Tibial artery (tissue), 4 donors: Measurements from ENCODE around the gene HMGN4.

Source experiments
- DNase-seq, 2 donors: peaks; one replicate each; pipeline ENCODE4 v3.0.0-alpha.2; 2019
- H3K27ac ChIP-seq, 2 donors: fragments of 200-600 bp; sonication (generic) in 1 of 2; 1 replicate in 1 of 2; 2 replicates in 1 of 2; pipeline ENCODE4 v1.5.1; 2018 to 2019; ENCODE audit warnings: mild to moderate bottlenecking in 1 of 2
- H3K27me3 ChIP-seq, 2 donors: fragments of 200-600 bp; sonication (generic) in 1 of 2; one replicate each; pipeline versions ENCODE4 v1.5.1 to v1.6.0; 2016 to 2019
- H3K36me3 ChIP-seq, 3 donors: fragments of 200-600 bp; sonication (generic) in 2 of 3; one replicate each; pipeline ENCODE4 v1.5.1; 2016 to 2019; ENCODE audit warnings: mild to moderate bottlenecking in 2 of 3
- H3K4me1 ChIP-seq, 4 donors: fragments of 200-600 bp; sonication (generic) in 2 of 4; 1 replicate in 3 of 4; 2 replicates in 1 of 4; pipeline ENCODE4 v1.5.1; 2016 to 2019
- H3K4me3 ChIP-seq, 2 donors: fragments of 200-600 bp; sonication (generic) in 1 of 2; 1 replicate in 1 of 2; 2 replicates in 1 of 2; pipeline ENCODE4 v1.5.1; 2018 to 2019; ENCODE audit warnings: mild to moderate bottlenecking in 2 of 2
- H3K9me3 ChIP-seq, 3 donors: fragments of 200-600 bp; sonication (generic) in 1 of 3; one replicate each; pipeline ENCODE4 v1.5.1; 2016 to 2019
- CTCF ChIP-seq, 2 experiments: fragments of 200-600 bp in 1 of 2; fragments of 450-650 bp in 1 of 2; IDR thresholded peaks; one replicate each; pipeline ENCODE4 v1.5.1; 2017 to 2019; ENCODE audit warnings: antibody characterized with exemption in 2 of 2, mild to moderate bottlenecking in 1 of 2, moderate library complexity in 1 of 2
- intact Hi-C: fragments of 100-400 bp; cut with DNase I; formaldehyde crosslinking; loops from one replicate; pipeline ENCODE4 v1.15.0; 2023; ENCODE audit warnings: low total_unique reads

Gene HMGN4

GRCh38 chr6:26570027-26570809 is 32.1 kb downstream of the HMGN4 start:
- Histone ChIP-seq H3K27me3 (no peaks in the 10 kb centered on the region), H3K36me3 (no peaks in the 10 kb centered on the region), H3K27ac (no peak overlapping the region), H3K4me3 (no peak overlapping the region), H3K4me1 (peaks cover 0 to 9% (median 2%) of the 10 kb centered on the region in 4 donors), H3K9me3 (no peaks in the 10 kb centered on the region)
- intact Hi-C loops = no loop called here
- TF ChIP-seq CTCF (IDR thresholded peaks at IDR 0.05) = no peak
- DNase-seq = no peak

- peak; percentile 52 to 71 for DNase-seq
- H3K27ac ChIP-seq = peak overlapping the region; percentile 42 to 73
- H3K27me3 ChIP-seq = no peaks in the 10 kb centered on the region
- intact Hi-C loops = no loop called here
- TF ChIP-seq CTCF (IDR thresholded peaks at IDR 0.05) = no peak
- no peaks in the 10 kb centered on the region for H3K9me3 ChIP-seq
- no peaks in the 10 kb centered on the region for H3K36me3 ChIP-seq
- H3K4me1 ChIP-seq = peaks cover 0 to 9% (median 2%) of the 10 kb centered on the region in 4 donors
- peak overlapping the region; percentile 40 to 56 for H3K4me3 ChIP-seq
Observed at GRCh38 chr6:26571592-26572296, 33.6 kb downstream of the HMGN4 start.

- Histone ChIP-seq H3K4me1 (peaks cover 0 to 11% (median 4%) of the 10 kb centered on the region in 4 donors), H3K27ac (no peak overlapping the region), H3K36me3 (no peaks in the 10 kb centered on the region), H3K4me3 (no peak overlapping the region), H3K27me3 (no peaks in the 10 kb centered on the region), H3K9me3 (peaks cover 0 to 13% (median 9%) of the 10 kb centered on the region in 3 donors)
- DNase-seq = no peak
- intact Hi-C loops = no loop called here
- no peak for TF ChIP-seq CTCF (IDR thresholded peaks at IDR 0.05)
Observed at GRCh38 chr6:26575494-26575939, 37.4 kb downstream of the HMGN4 start.

- H3K9me3 ChIP-seq = peaks cover 0 to 13% (median 9%) of the 10 kb centered on the region in 3 donors
- H3K4me3 ChIP-seq = no peak overlapping the region
- peaks cover 0 to 11% (median 4%) of the 10 kb centered on the region in 4 donors for H3K4me1 ChIP-seq
- DNase-seq = no peak
- H3K36me3 ChIP-seq = no peaks in the 10 kb centered on the region
- TF ChIP-seq CTCF (IDR thresholded peaks at IDR 0.05) = no peak
- H3K27ac ChIP-seq = no peak overlapping the region
- H3K27me3 ChIP-seq = no peaks in the 10 kb centered on the region
- intact Hi-C loops = no loop called here
Observed at GRCh38 chr6:26576407-26576843, 38.3 kb downstream of the HMGN4 start.

- no peaks in the 10 kb centered on the region for H3K36me3 ChIP-seq
- H3K27ac ChIP-seq = no peak overlapping the region
- peaks cover 0 to 11% (median 4%) of the 10 kb centered on the region in 4 donors for H3K4me1 ChIP-seq
- peaks cover 0 to 13% (median 9%) of the 10 kb centered on the region in 3 donors for H3K9me3 ChIP-seq
- peak overlapping the region; percentile 19 to 23 for H3K4me3 ChIP-seq
- no peak for TF ChIP-seq CTCF (IDR thresholded peaks at IDR 0.05)
- H3K27me3 ChIP-seq = no peaks in the 10 kb centered on the region
- DNase-seq = no peak
- intact Hi-C loops = no loop called here
Observed at GRCh38 chr6:26576929-26577719, 39.0 kb downstream of the HMGN4 start.
